Measurements from ENCODE around the gene MCTP2.
"Not testable (repeated sequence)": the region's sequence is repeated elsewhere in the genome, so short reads cannot be mapped to it uniquely, and the experiment has no call there.

MCTP2 gene

DNA sequence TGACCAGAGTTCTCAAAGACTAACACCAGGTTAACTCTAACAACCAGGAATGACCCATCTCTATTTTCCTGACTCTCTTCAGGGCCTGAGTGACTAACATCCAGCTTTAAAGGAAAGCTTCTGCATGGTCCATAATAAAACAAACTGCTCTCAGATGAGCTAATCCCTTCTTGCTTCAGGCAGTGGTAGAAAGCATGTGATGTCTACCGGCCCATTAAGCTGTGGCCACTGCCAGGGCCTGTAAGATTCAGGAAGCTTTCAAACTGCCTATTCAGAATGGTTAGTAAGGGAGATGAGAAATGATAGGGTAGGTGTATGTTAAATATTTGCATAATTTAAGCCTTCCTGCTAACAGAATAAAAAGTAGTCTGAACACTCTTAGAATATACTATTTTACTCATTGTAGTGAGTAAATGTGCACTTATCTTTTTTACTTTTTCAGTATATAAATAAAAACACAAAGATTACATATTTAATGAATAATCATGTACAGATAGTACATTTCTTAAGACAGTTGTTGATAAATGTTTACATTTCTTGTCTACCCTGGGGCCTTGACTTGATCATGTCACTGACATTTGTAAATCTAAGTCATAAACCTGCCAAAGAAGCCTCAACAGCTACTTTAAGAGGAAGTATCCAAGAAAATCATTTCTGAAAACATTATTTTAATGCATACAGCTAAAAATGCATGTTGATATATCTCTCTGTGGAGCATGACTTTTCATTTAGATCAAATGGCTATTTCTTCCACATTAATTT is 222.0 kb downstream of the MCTP2 start:
- no peak for DNase-seq (ENCODE audit: low read depth in 2 of 2)

GRCh38 chr15:94455297-94455696 is 223.9 kb downstream of the MCTP2 start:
- DNase-seq (ENCODE audit: low read depth in 2 of 2): no peak

- DNase-seq (ENCODE audit: low read depth in 2 of 2): no peak
Observed at GRCh38 chr15:94456226-94456625, 224.9 kb downstream of the MCTP2 start.

DNA sequence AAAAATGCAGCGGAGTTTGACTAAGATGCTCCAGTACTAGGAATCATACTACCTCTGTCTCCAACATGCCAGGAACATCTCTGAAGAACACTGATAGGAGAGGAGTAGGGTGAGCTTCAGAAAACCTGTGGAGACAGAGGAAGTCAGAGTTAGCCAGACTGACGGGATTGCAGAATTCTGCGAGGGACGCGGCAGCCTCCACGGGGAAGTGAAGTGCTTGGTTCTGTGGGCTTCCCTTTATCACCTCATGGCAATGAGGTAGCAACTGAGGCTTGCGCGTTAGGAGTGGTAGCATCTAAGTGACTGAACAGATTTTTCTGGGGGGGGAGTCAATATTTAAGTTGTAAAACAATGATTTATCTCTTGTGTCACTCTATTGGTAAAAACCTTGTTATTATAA is 226.3 kb downstream of the MCTP2 start:
- DNase-seq (ENCODE audit: low read depth in 2 of 2): no peak

DNA sequence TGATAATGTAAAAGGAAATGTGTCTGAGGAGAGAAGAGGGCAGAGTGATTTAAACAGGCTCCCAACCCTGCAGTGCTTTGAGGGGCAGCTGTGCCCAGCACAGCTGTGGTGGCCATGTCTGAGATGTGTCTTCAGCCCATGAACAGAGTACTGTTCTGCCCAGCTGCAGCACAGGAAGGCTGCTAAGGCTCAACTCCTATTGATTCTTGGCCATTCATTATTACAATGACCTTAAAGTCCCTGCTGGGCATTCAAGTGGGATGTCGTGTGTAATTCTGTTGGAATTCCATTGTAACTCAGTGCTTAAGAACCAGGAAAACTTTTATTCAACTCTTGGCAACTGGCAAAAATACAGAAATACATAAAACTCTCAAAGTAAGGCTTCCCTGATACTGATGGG is 229.3 kb downstream of the MCTP2 start:
- no peak for DNase-seq (ENCODE audit: low read depth in 2 of 2)

DNA sequence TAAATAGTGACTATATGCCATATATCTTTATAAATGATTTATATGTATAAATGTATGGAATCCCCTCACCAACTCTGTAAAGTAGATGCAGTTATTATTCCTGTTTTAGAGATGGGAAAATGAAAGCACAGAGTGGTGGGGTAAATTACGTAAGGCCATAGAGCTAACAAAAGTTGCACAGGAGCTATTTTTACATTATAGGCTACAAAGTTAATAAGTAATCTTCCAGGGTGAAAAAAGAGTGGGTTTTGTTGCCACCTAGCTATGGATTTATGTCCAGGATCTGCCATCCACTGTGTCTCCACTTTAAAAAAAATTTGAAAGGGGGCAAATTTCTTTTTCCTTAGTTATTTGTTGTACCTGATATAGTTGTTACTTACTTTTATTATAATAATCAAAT is 235.7 kb downstream of the MCTP2 start:
- DNase-seq (ENCODE audit: low read depth in 2 of 2): no peak

DNA sequence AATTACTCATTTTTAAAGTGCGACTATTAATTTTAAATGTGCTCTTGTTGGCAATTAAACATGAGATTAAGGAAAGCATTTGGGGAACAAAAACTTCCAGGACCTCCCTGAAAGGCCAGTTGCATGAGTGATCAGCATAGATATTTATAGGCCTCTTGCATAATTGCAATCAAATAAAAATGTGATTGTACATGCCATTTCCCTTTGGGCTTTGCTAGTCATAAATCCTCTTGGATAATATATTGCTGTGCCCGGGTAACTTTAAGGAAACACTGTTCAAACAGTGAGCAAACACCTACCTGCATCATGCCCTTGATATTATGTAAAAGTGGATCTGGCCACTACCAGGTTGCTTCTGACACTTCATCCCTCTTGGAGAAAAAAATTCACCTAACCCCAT is 239.1 kb downstream of the MCTP2 start:
- no peak for DNase-seq (ENCODE audit: low read depth in 2 of 2)

- no peak for DNase-seq (ENCODE audit: low read depth in 2 of 2)
Observed at GRCh38 chr15:94476686-94477085, 245.3 kb downstream of the MCTP2 start.

DNA sequence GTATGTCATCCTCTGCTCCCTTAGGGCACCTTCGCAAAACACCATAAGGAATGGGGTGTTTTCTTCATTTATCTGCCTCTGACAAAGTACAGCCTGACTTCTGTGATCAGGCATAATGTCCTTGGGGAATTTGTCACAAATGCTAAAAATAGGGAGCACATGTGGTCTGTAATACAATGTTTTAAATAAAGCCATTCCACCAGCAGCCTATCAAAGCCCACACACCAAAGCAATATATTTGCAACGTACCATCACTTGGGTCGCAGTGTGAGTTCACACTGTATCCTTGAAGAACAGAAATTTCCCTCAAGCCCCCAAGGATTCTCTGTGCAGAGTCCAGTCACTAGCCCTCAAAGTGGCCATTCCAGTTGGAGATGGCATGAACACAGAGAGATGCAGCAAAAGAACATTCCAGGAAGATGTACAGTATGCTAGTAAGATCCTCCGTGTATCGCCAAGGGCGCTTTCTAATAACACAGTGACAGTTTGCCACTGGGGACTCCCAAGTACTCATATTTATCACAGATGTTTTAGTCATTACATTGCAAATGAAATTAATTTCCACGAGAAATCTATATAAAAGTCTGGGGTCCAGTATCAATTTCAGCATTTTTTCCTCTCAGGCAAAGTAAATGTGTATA is 246.7 kb downstream of the MCTP2 start:
- DNase-seq (ENCODE audit: low read depth in 2 of 2): no peak

GRCh38 chr15:94478763-94479162 is 247.4 kb downstream of the MCTP2 start:
- no peak for DNase-seq (ENCODE audit: low read depth in 2 of 2)

DNA sequence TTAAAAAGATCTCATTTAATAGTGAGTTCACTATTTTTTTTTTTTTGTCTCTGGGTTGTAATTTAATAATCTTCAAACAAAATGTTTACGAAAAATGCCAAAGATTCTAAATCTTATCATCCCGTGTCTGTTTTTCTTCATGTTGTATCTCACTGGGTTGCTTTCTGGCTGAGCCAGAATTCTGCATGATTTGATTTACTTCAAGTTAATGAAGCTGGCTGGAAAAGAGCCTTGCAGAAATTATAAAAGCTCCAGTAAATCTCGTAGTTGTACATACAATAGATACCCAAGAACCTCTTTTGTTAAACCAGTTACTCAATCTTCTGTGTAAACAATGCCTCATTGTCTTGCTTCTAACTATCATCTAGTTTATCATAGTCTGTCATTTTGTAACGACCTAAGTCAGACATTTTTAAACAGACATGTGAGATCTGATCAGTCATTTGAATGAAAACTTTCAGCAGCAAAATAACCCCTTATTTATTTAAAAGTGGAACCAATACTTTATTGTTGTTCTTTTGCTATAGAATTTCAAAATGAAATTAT is 249.0 kb downstream of the MCTP2 start:
- DNase-seq (ENCODE audit: low read depth in 2 of 2): no peak

DNA sequence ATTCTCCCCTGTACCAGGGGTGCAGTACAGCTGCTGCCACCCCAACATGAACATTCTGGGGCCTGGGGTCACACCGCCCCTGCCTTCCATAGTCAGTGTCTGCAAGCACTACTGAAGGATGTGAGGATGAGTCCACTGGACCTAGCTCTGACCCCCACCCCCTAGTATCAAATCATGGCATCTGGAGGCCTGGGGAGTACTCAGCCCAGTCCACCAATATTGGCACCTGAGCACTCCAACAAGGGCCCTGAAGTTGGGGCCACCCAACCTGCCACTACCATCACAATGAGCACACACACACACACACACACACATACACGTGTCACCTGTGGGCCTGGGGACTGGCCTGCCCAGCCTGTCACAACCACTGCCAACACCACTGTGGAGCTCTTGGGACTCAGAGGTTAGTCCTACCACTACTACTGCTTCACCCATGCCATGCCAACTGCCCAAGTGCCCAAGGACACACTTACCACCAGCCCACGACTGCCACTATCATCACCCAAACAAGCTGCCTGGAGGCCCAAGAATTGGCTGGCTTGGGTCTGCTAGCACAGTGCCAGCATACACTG is 253.9 kb downstream of the MCTP2 start:
- DNase-seq (ENCODE audit: low read depth in 2 of 2): no peak

- no peak for DNase-seq (ENCODE audit: low read depth in 2 of 2)
Observed at GRCh38 chr15:94487635-94488034, 256.3 kb downstream of the MCTP2 start.

DNA sequence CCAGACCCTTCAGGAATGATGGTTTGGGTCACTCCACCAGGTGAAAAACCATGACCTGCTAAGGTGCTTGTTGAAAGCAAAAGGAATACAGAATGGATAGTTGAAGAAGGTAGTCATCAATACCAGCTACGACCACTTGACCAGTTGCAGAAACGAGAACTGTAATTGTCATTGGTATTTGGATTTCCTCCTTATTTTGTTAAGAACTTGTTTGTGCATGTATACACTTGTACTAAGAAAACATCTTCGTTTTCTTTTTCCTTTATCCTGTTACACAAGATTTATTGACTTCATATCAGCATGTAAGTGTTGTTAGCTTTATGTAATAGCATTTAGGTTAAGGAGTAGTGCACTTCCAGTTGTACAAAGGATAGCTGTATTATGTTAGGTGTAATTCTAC is 261.8 kb downstream of the MCTP2 start:
- no peak for DNase-seq (ENCODE audit: low read depth in 2 of 2)

DNA sequence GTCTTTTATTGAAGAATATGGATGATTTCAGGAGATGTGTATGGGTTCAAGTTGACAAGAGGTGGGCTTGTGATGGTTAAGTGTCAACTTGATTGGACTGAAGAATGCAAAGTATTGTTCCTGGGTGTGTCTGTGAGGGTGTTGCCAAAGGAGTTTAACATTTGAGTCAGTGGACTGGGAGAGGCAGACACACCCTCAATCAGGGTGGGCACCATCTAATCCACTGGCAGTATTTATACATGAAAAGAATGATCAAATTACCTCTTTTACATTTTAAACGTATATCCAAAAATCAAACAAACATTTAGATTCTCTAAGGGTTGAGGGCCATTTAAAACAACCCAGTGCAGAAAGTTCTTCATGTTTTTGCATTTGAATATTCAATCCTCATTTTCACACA is 262.2 kb downstream of the MCTP2 start:
- not testable (repeated sequence) for DNase-seq (ENCODE audit: low read depth in 2 of 2)

GRCh38 chr15:94494732-94495131 is 263.4 kb downstream of the MCTP2 start:
- DNase-seq (ENCODE audit: low read depth in 2 of 2): no peak

DNA sequence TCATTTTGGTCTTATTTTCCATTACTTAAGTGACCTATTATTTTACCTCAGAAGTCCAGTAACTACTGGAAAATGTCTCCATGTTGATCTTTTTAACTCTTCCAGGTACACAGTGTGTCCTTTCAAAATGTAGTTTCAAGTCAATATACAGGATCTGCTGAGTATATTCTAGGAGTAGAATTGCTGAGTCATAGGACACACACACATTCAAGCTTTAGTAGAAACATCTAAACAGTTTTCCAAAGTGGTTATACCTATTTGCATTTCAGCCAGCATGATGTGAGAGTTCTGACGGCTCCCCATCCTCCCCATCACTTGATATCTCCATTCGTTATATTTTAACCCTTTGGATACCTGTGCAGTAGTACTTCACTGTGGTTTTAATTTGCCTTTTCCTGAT is 271.9 kb downstream of the MCTP2 start:
- no peak for DNase-seq (ENCODE audit: low read depth in 2 of 2)

DNA sequence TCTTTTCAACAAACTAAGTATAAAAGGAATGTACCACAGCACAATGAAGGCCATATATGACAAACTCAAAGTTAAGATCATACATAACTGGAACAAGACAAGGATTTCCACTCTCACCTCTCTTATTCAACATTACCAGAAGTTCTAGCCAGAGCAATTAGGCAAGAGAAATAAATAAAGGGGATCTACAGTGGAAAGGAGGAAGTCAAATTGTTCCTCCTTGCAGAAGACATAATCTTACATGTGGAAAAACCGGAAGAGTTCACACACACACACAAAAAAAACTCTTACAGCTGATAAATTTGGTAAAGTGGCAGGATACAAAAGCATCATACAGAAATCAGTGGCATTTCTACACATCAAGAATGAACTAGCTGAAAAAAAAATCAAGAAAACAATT is 277.9 kb downstream of the MCTP2 start:
- DNase-seq (ENCODE audit: low read depth in 2 of 2): no peak

DNA sequence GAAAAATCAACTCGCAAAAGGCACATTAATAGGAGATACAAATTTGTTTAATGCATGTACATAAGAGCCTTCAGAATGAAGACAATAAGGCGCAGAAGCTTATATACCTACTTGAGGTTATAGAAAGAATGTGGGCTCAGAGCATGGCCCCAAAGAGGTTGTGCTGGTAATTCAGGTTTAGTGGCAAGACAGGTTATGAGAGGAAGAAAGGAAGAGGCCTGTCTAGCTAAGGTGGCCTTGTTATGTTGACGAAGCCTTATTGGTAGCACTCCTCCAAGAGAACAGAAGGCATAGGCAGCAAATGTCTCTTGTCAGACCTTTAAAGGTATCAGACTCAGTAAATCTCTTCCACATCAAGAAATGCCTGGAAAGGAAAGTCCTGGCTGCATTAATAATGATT is 290.8 kb downstream of the MCTP2 start:
- no peak for DNase-seq (ENCODE audit: low read depth in 2 of 2)

DNA sequence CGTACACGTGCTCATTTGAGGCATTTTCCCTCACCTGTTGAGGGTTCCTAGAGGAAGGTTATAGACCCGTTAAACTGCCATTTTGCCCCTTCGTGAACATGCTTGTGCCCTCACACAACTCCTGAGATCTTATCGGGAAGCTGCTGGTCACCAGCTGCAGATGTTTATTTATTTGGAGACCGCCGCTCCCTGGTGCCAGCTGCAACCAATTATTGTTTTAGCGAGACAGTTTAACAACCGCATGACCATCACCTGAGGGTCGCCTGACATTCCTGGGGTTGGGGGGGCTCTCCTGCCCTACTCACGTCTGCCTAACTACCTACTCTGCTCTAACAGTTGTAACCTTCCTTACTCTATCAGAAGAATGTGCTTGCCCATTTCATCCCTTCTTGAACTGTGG is 292.5 kb downstream of the MCTP2 start:
- no peak for DNase-seq (ENCODE audit: low read depth in 2 of 2)

DNA sequence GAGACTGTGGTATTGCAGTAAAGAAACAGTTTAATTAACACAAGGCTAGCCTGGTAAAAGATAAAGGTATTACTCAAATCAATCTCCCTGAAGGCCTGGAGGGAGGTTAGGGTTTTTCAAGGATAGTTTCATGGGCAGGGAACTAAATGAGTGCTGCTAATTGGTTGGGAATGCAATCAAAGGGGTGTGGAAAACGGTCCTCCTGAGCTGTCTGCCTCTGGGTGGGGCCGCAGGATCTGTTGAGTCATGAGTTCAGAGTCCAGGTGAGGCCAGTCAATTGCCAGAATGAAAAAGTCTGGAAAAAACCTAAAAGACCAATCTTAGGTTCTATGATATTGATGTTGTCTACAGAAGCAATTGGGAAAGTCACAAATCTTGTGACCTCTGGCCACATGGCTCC is 293.2 kb downstream of the MCTP2 start:
- no peak for DNase-seq (ENCODE audit: low read depth in 2 of 2)

- no peak for DNase-seq (ENCODE audit: low read depth in 2 of 2)
Observed at GRCh38 chr15:94526071-94526689, 294.8 kb downstream of the MCTP2 start.

DNA sequence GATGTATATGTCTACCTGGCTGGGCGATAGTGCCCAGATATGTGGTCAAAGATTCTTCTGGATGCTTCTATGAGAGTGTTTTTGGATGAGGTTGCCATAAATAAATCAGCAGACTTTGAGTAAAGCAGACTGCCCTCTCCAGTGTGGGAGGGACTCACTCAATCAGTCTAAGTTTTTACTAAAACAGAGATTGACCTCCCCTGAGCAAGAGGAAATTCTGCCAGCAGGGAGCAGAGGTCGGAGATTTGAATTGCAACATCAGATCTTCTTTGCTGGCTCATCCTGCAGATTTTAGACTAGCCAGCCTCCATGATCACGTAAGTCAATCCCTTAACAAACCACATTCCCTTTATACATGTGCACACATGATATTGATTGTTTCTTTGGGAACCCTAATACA is 300.9 kb downstream of the MCTP2 start:
- DNase-seq (ENCODE audit: low read depth in 2 of 2): no peak
